ENCODE data around the gene CEP85. TPM values are rescaled to one million over a fixed set of nuclear protein-coding genes. Genes with fewer than 3 reads are reported as not detected.

CEP85 gene
- total and polyA plus RNA-seq, 2 of the 13 experiments (the other 11 are each of a cell fraction or from before 2014, with no cell fraction given): 16.1 to 26.7 TPM

DNA sequence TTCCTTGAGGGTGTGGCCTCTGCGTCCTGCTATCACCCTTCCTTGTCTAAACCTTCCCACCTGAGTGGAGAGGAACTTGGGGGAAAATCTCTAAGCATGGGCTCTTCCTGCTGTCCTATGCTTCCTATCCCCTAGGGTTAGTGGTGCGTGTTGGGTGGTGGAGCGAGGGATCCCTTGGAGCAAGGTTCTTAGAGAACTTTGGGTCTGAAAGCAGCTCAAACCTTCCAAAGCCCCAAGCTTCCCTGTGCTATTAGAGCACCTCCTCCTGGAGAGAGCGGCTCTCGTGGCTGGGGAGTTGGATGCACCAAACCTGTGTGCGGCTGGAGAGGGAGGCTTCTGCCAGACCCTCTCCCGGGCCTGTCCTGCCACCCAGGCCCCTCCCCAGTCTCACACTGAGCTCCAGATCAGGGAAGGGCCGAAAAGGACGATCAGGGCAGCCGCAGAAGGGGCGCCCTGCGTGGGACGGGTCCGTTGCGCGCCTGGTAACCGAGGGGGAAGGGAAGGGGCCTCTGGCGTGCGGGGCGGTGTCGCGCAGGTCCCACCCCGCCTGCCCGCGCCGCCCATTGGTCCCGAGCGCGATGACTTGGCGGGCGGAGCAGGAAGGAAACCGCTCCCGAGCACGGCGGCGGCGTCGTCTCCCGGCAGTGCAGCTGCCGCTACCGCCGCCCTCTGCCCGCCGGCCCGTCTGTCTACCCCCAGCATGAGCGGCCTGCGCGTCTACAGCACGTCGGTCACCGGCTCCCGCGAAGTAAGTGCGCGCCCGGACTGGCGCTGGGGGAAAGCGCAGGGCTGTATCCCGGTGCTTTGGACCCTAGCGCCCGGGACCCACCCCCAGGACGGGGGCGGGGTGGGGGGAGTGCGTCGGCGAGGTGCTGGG, 45.7 kb downstream of the CEP85 start, which contains the start of gene SH3BGRL3 (continued):
- 0 out of 2 replicates have a peak, but pooled peaks have one; percentile 73 for TF ChIP-seq SMAD1 (CRISPR knock-in tag; IDR thresholded peaks at IDR 0.05; ENCODE audit: borderline replicate concordance, low read depth)
- TF ChIP-seq ZSCAN29 (CRISPR knock-in tag; conservative IDR thresholded peaks at IDR 0.05): no peak
- no peak for TF ChIP-seq ZNF383 (CRISPR knock-in tag; IDR thresholded peaks at IDR 0.05; ENCODE audit: borderline replicate concordance)
- TF ChIP-seq ARID4A (CRISPR knock-in tag; IDR thresholded peaks at IDR 0.05; ENCODE audit: borderline replicate concordance): peak; percentile 78; the same call in 1 of the 2 replicates
- TF ChIP-seq CHD2 (IDR thresholded peaks at IDR 0.05; ENCODE audit: low read depth, low read length): no peak
- TF ChIP-seq NR2F6 (IDR thresholded peaks at IDR 0.05): no peak
- peak; percentile 10; the same call in 1 of the 2 replicates for TF ChIP-seq NR2F6 (CRISPR knock-in tag; IDR thresholded peaks at IDR 0.05)
- TF ChIP-seq ZNF20 (CRISPR knock-in tag; IDR thresholded peaks at IDR 0.05): no peak
- peak; percentile 73 for TF ChIP-seq GATAD1 (CRISPR knock-in tag; IDR thresholded peaks at IDR 0.05)
- TF ChIP-seq ZNF552 (CRISPR knock-in tag; IDR thresholded peaks at IDR 0.05; ENCODE audit: borderline replicate concordance): no peak
- no peak for TF ChIP-seq ZNF660 (CRISPR knock-in tag; IDR thresholded peaks at IDR 0.05; ENCODE audit: borderline replicate concordance, low read depth)
- TF ChIP-seq ATF7-NPFF (CRISPR knock-in tag; IDR thresholded peaks at IDR 0.05; ENCODE audit: low read depth): peak; percentile 95
- TF ChIP-seq, protein P1, sequence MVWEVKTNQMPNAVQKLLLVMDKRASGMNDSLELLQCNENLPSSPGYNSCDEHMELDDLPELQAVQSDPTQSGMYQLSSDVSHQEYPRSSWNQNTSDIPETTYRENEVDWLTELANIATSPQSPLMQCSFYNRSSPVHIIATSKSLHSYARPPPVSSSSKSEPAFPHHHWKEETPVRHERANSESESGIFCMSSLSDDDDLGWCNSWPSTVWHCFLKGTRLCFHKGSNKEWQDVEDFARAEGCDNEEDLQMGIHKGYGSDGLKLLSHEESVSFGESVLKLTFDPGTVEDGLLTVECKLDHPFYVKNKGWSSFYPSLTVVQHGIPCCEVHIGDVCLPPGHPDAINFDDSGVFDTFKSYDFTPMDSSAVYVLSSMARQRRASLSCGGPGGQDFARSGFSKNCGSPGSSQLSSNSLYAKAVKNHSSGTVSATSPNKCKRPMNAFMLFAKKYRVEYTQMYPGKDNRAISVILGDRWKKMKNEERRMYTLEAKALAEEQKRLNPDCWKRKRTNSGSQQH (CRISPR knock-in tag; IDR thresholded peaks at IDR 0.05; ENCODE audit: low read depth): no peak
- no peak for TF ChIP-seq RCOR2 (CRISPR knock-in tag; IDR thresholded peaks at IDR 0.05)
- peak; percentile 92 for TF ChIP-seq TOPORS (CRISPR knock-in tag; IDR thresholded peaks at IDR 0.05)
- TF ChIP-seq, protein P2, sequence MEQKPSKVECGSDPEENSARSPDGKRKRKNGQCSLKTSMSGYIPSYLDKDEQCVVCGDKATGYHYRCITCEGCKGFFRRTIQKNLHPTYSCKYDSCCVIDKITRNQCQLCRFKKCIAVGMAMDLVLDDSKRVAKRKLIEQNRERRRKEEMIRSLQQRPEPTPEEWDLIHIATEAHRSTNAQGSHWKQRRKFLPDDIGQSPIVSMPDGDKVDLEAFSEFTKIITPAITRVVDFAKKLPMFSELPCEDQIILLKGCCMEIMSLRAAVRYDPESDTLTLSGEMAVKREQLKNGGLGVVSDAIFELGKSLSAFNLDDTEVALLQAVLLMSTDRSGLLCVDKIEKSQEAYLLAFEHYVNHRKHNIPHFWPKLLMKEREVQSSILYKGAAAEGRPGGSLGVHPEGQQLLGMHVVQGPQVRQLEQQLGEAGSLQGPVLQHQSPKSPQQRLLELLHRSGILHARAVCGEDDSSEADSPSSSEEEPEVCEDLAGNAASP (CRISPR knock-in tag; IDR thresholded peaks at IDR 0.05; ENCODE audit: borderline replicate concordance): no peak; the same call in none of the 2 replicates
- peak; percentile 53; the same call in 1 of the 2 replicates for TF ChIP-seq ZNF589 (CRISPR knock-in tag; conservative IDR thresholded peaks at IDR 0.05)
- no peak for TF ChIP-seq ZNF703 (CRISPR knock-in tag; IDR thresholded peaks at IDR 0.05; ENCODE audit: borderline replicate concordance)
- no peak for TF ChIP-seq HIC2 (CRISPR knock-in tag; IDR thresholded peaks at IDR 0.05; ENCODE audit: low read depth)
- TF ChIP-seq SIX4 (CRISPR knock-in tag; IDR thresholded peaks at IDR 0.05): no peak; the same call in 1 of the 2 replicates
- TF ChIP-seq ZNF614 (CRISPR knock-in tag; IDR thresholded peaks at IDR 0.05; ENCODE audit: borderline replicate concordance): no peak

All from HepG2 (cell line).